ENCODE data around the gene NHLH2. TPM values are rescaled to one million over a fixed set of nuclear protein-coding genes. Genes with fewer than 3 reads are reported as not detected.

Gene NHLH2
- total and polyA plus RNA-seq, 11 donors = not detected

DNA sequence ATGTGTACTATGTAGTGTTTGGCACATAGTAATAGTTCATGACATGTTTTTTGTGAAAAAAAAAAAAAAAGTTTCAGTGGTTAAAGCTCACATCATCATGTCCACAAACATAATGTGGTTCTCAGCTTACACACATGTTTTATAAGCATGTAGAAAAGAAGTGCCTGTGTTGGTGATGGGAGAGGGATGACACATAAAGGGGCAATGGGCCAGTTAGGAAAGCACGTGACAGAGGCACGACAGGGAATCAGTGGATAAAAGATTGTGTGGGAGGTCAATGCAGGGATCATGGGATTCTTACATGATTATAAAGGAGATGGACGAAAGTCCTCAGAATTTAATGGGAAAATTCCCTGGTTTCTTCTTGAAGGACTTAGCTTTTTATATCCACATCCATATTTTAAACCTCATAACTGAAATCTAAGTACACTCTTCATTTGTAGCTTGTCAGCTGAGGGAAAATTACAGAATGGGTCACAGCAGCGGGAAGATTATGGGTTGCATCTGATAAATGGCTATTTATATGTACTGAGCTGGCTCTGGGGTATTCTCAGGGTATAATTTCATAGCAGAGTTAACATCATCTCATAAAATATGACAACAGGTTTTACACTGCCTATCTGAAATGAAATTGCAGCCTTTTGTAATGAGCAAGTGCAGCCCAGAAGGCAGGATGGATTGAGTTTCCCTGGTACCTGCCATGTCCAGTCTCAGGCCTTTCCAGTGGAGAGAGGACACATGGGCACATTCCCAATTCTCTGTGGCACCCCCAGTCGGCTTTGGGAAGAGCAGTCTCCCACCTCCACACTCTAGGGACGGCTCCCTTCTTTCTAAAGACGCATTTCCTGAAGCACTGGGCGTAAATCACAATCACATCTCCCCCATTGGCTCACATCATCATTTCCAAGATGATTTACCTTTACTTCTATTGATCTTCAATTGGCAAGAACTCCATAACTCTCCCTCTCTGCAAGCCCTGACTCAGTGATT lies 42.3 kb upstream of the NHLH2 start:
- Histone ChIP-seq H3K4me1 (peaks cover 0 to 6% (median 0%) of the 10 kb centered on the region in 12 donors), H3K27ac (no peak overlapping the region), H3K4me3 (no peak overlapping the region), H3K27me3 (peaks cover 0 to 4% (median 0%) of the 10 kb centered on the region in 9 donors), H3K36me3 (no peaks in the 10 kb centered on the region), H3K9me3 (no peaks in the 10 kb centered on the region)
- no peak for ATAC-seq
- 52 to 62% (median 55%) methylated on average over 8 of the region's 8 CpGs for WGBS, 4 donors
- intact Hi-C loops (cut with DNase I) = loop anchor here in 1 of 10 donors (5.0 kb wide), 1 partner anchor 76 kb away; no protein-coding TSS in a partner anchor
- TF ChIP-seq, protein P1, sequence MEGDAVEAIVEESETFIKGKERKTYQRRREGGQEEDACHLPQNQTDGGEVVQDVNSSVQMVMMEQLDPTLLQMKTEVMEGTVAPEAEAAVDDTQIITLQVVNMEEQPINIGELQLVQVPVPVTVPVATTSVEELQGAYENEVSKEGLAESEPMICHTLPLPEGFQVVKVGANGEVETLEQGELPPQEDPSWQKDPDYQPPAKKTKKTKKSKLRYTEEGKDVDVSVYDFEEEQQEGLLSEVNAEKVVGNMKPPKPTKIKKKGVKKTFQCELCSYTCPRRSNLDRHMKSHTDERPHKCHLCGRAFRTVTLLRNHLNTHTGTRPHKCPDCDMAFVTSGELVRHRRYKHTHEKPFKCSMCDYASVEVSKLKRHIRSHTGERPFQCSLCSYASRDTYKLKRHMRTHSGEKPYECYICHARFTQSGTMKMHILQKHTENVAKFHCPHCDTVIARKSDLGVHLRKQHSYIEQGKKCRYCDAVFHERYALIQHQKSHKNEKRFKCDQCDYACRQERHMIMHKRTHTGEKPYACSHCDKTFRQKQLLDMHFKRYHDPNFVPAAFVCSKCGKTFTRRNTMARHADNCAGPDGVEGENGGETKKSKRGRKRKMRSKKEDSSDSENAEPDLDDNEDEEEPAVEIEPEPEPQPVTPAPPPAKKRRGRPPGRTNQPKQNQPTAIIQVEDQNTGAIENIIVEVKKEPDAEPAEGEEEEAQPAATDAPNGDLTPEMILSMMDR (IDR thresholded peaks at IDR 0.05) = no peak
- no peak for TF ChIP-seq POLR2A (IDR thresholded peaks at IDR 0.05)
- no peak for DNase-seq

DNA sequence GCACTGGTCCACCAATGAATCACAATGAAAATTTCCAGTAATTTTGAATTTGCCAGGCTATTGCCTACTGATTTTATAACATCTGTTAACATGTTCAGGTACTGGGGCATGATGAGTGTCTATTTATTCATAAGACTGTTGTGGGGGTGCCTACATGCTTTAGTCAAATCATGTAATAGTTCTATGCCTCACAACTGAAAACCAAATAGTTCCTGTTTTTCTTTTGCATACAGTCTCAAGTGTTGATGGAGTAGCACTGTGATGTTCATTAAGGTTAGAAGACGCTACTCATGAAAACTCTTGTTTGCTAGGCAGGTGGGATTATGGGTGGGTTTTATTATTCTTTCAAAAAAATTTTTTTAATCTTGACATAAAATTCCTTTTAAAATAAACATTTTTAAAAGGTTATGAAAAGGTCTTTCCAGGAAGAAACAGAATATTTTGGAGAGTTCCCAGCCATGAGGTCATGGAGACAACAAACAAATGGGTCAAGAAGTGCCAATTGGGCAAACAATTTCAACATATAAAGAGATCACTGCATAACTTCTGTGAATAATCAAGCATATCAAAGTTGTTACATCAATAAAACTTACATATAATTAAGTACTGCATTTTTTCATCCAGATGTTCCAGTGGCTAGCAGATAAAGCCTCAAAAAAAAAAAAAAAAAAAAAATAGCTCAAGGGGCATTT lies 40.2 kb upstream of the NHLH2 start:
- Histone ChIP-seq H3K4me3 (no peak overlapping the region), H3K36me3 (no peaks in the 10 kb centered on the region), H3K9me3 (no peaks in the 10 kb centered on the region), H3K27me3 (peaks cover 0 to 3% (median 0%) of the 10 kb centered on the region in 9 donors), H3K4me1 (peaks cover 0 to 6% (median 0%) of the 10 kb centered on the region in 12 donors), H3K27ac (no peak overlapping the region)
- ATAC-seq (no peak), DNase-seq (no peak)
- TF ChIP-seq, protein P1 (IDR thresholded peaks at IDR 0.05) = no peak
- no peak for TF ChIP-seq POLR2A (IDR thresholded peaks at IDR 0.05)
- intact Hi-C loops (cut with DNase I) = loop anchor here in 1 of 10 donors (5.0 kb wide), 1 partner anchor 74 kb away; no protein-coding TSS in a partner anchor
- WGBS, 4 donors = 91 to 97% (median 92%) methylated on average over 1 of the region's 1 CpG

DNA sequence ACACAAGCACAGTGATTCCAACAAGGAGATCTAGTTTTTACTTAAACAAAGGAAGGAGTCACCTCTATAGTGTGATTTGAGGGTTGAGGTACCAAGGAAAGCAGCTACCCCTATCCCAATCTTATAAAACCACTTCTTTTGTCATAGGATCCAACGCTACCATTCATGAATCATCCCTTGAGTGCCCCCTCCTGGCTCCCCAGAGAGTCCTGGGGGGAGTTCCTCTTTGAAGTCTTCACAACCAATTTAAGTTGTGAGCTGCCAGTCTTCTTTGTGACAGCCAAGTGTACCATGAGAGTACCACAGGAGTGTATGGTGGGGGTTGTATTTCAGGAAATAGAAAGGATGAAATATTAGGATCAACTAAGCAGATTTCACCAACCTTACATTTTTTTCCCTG lies 39.1 kb upstream of the NHLH2 start:
- DNase-seq = no peak
- H3K4me1 ChIP-seq = peaks cover 0 to 6% (median 0%) of the 10 kb centered on the region in 12 donors
- intact Hi-C loops (cut with DNase I) = loop anchor here in 1 of 10 donors (5.0 kb wide), 1 partner anchor 73 kb away; no protein-coding TSS in a partner anchor
- no peak for TF ChIP-seq POLR2A (IDR thresholded peaks at IDR 0.05)
- TF ChIP-seq, protein P1 (IDR thresholded peaks at IDR 0.05) = no peak
- no peaks in the 10 kb centered on the region for H3K36me3 ChIP-seq
- ATAC-seq = no peak
- WGBS, 4 donors = 58 to 89% (median 75%) methylated on average over 1 of the region's 1 CpG
- H3K9me3 ChIP-seq = no peaks in the 10 kb centered on the region
- H3K4me3 ChIP-seq = no peak overlapping the region
- peaks cover 0 to 13% (median 2%) of the 10 kb centered on the region in 9 donors for H3K27me3 ChIP-seq
- no peak overlapping the region for H3K27ac ChIP-seq

DNA sequence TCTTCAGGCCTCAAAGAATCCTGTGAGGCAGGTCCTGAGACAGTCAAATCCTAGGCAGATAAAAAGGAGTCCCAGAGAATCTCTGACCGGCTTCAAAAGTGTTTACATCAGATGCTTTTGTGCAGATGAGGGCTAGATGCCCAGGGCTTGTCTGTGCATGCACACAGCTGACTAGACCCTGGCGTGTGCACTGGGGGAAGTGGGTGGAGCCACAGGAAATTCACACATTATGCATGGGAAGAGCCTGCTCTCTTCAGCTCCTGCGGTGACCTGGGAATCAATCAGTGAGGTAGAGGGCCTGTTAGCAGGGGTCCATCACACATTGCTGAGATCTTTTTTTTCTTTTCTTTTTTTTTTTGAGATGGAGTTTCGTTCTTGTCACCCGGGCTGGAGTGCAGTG lies 36.6 kb upstream of the NHLH2 start:
- 34 to 52% (median 49%) methylated on average over 5 of the region's 5 CpGs for WGBS, 4 donors
- intact Hi-C loops (cut with DNase I) = no loop called here
- TF ChIP-seq POLR2A (IDR thresholded peaks at IDR 0.05) = no peak
- TF ChIP-seq, protein P1 (IDR thresholded peaks at IDR 0.05) = no peak
- Histone ChIP-seq H3K27me3 (peaks cover 0 to 25% (median 2%) of the 10 kb centered on the region in 9 donors), H3K4me3 (no peak overlapping the region), H3K27ac (no peak overlapping the region), H3K4me1 (no peaks in the 10 kb centered on the region), H3K9me3 (no peaks in the 10 kb centered on the region), H3K36me3 (no peaks in the 10 kb centered on the region)
- DNase-seq (no peak), ATAC-seq (no peak)

Data from heart left ventricle (tissue), 16 donors.